Suprapubic skin (tissue), 4 donors: ENCODE measurements around the gene EPOP. TPM values are rescaled to one million over a fixed set of nuclear protein-coding genes. Genes with fewer than 3 reads are reported as not detected.
A peak's percentile ranks its signal among the peaks of the same experiment; 100 is the strongest.

ENCODE experiments used
- DNase-seq, 2 donors: peaks; one replicate each; pipeline ENCODE4 v3.0.0-alpha.2; 2019; ENCODE audit warnings: low spot score in 2 of 2
- H3K27ac ChIP-seq: fragments of 200-600 bp; sonication (generic); one replicate; pipeline ENCODE4 v1.5.1; 2019
- H3K27me3 ChIP-seq: fragments of 200-600 bp; sonication (generic); one replicate; pipeline ENCODE4 v1.5.1; 2019
- H3K36me3 ChIP-seq: fragments of 200-600 bp; sonication (generic); one replicate; pipeline ENCODE4 v1.5.1; 2019
- H3K4me1 ChIP-seq: fragments of 200-600 bp; sonication (generic); one replicate; pipeline ENCODE4 v1.5.1; 2019
- H3K4me3 ChIP-seq: fragments of 200-600 bp; sonication (generic); one replicate; pipeline ENCODE4 v1.5.1; 2019; ENCODE audit warnings: mild to moderate bottlenecking
- H3K9me3 ChIP-seq: fragments of 200-600 bp; sonication (generic); one replicate; pipeline ENCODE4 v1.5.1; 2019
- EP300 ChIP-seq: sonication (generic); formaldehyde crosslinking; IDR thresholded peaks from one replicate; pipeline ENCODE4 v1.6.1; 2017; ENCODE audit warnings: antibody characterized with exemption
- POLR2A ChIP-seq, 2 donors: fragments of 450-650 bp; IDR thresholded peaks; one replicate each; pipeline ENCODE4 v1.6.1; 2017; ENCODE audit warnings: antibody characterized with exemption in 2 of 2, mild to moderate bottlenecking in 2 of 2, moderate library complexity in 2 of 2
- POLR2AphosphoS5 ChIP-seq, 3 donors: sonication (generic); formaldehyde crosslinking; IDR thresholded peaks; one replicate each; pipeline ENCODE4 v1.6.1; 2017; ENCODE audit warnings: antibody characterized with exemption in 3 of 3
- WGBS: methylation state at CpG from one replicate; pipeline ENCODE4 v1.1.5; 2018; 5-methylcytosine and 5-hydroxymethylcytosine counted together
- total RNA-seq, 4 donors: library from RNA; depleted of rRNA; stranded (reverse); fragments of >200 nt; gene quantifications; one replicate each; pipeline ENCODE4 v1.1.0, GENCODE V29; 2016
- TF ChIP-seq, protein P1 (sequence below), 2 donors: fragments of 200-600 bp in 1 of 2; fragments of 450-650 bp in 1 of 2; sonication (generic) in 1 of 2; IDR thresholded peaks; one replicate each; pipeline ENCODE4 v1.5.1; 2016 to 2019; ENCODE audit warnings: antibody characterized with exemption in 2 of 2, mild to moderate bottlenecking in 1 of 2, moderate library complexity in 1 of 2

The EPOP gene
- total RNA-seq, 4 donors from 2014 or later = 0.80 to 6.1 (median 3.2) TPM

DNA sequence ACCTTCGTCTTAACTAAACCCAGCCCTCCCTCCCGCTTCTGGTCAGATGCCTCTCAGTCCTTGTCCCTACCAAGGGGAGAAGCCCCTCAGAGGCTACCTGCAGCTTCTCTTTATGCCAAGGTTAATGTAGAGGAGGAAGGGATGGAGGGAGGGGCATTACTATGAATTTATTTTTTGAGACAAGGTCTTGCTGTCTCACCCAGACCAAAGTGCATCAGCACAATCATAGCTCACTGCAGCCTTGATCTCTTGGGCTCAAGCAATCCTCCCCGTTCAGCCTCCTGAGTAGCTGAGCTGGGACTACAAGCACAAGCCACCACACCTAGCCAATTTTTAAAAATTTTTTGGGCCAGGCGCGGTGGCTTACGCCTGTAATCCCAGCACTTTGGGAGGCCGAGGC is 15.3 kb downstream of the EPOP start:
- Histone ChIP-seq H3K4me1 (peaks cover 5% of the 10 kb centered on the region), H3K4me3 (no peak overlapping the region), H3K27me3 (peaks cover 14% of the 10 kb centered on the region), H3K9me3 (no peaks in the 10 kb centered on the region), H3K36me3 (no peaks in the 10 kb centered on the region), H3K27ac (no peak overlapping the region)
- 90% methylated on average over 7 of the region's 7 CpGs for WGBS
- TF ChIP-seq POLR2AphosphoS5 (IDR thresholded peaks at IDR 0.05) (no peak), POLR2A (IDR thresholded peaks at IDR 0.05) (no peak)
- TF ChIP-seq, protein P1, sequence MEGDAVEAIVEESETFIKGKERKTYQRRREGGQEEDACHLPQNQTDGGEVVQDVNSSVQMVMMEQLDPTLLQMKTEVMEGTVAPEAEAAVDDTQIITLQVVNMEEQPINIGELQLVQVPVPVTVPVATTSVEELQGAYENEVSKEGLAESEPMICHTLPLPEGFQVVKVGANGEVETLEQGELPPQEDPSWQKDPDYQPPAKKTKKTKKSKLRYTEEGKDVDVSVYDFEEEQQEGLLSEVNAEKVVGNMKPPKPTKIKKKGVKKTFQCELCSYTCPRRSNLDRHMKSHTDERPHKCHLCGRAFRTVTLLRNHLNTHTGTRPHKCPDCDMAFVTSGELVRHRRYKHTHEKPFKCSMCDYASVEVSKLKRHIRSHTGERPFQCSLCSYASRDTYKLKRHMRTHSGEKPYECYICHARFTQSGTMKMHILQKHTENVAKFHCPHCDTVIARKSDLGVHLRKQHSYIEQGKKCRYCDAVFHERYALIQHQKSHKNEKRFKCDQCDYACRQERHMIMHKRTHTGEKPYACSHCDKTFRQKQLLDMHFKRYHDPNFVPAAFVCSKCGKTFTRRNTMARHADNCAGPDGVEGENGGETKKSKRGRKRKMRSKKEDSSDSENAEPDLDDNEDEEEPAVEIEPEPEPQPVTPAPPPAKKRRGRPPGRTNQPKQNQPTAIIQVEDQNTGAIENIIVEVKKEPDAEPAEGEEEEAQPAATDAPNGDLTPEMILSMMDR (IDR thresholded peaks at IDR 0.05) = no peak
- DNase-seq = no peak

GRCh38 chr17:38658741-38659345 is 15.9 kb downstream of the EPOP start:
- no peak for TF ChIP-seq POLR2AphosphoS5 (IDR thresholded peaks at IDR 0.05)
- TF ChIP-seq, protein P1 (IDR thresholded peaks at IDR 0.05) = no peak
- TF ChIP-seq POLR2A (IDR thresholded peaks at IDR 0.05) = no peak
- TF ChIP-seq EP300 = no peak
- WGBS = 41% methylated on average over 6 of the region's 13 CpGs
- Histone ChIP-seq H3K27me3 (peaks cover 19% of the 10 kb centered on the region), H3K9me3 (no peaks in the 10 kb centered on the region), H3K4me3 (no peak overlapping the region), H3K4me1 (peaks cover 5% of the 10 kb centered on the region), H3K27ac (no peak overlapping the region), H3K36me3 (no peaks in the 10 kb centered on the region)
- DNase-seq = no peak

GRCh38 chr17:38657824-38658740 is 16.7 kb downstream of the EPOP start:
- no peak for DNase-seq
- Histone ChIP-seq H3K4me1 (peaks cover 5% of the 10 kb centered on the region), H3K27ac (no peak overlapping the region), H3K9me3 (no peaks in the 10 kb centered on the region), H3K27me3 (peaks cover 26% of the 10 kb centered on the region), H3K36me3 (no peaks in the 10 kb centered on the region), H3K4me3 (no peak overlapping the region)
- no peak for TF ChIP-seq POLR2AphosphoS5 (IDR thresholded peaks at IDR 0.05)
- no peak for TF ChIP-seq POLR2A (IDR thresholded peaks at IDR 0.05)
- TF ChIP-seq EP300 = no peak
- TF ChIP-seq, protein P1 (IDR thresholded peaks at IDR 0.05) = no peak
- 87% methylated on average over 13 of the region's 15 CpGs for WGBS

GRCh38 chr17:38656959-38657823 is 17.6 kb downstream of the EPOP start:
- TF ChIP-seq, protein P1 (IDR thresholded peaks at IDR 0.05) = no peak
- TF ChIP-seq POLR2A (IDR thresholded peaks at IDR 0.05) (no peak), POLR2AphosphoS5 (IDR thresholded peaks at IDR 0.05) (no peak), EP300 (no peak)
- Histone ChIP-seq H3K4me3 (no peak overlapping the region), H3K27ac (no peak overlapping the region), H3K36me3 (no peaks in the 10 kb centered on the region), H3K27me3 (peaks cover 26% of the 10 kb centered on the region), H3K4me1 (peaks cover 5% of the 10 kb centered on the region), H3K9me3 (no peaks in the 10 kb centered on the region)
- 70% methylated on average over 27 of the region's 27 CpGs for WGBS
- DNase-seq = peak in 1 of 2 donors; percentile 32
